HEK293 (cell line): ENCODE results near the gene CSNK1G1.

Experiments
- CTCF ChIA-PET: fragments of 350-600 bp; formaldehyde crosslinking; extraction: SDS; loops from one replicate; lab custom pipeline; 2021; ENCODE audit warnings: antibody characterized with exemption; lab: Yijun Ruan, JAX
- POLR2A ChIA-PET: fragments of 300-600 bp; formaldehyde crosslinking; extraction: SDS; loops from one replicate; lab custom pipeline; 2020; ENCODE audit warnings: antibody characterized with exemption, inconsistent platforms; lab: Yijun Ruan, JAX
- H3K27ac ChIP-seq: fragments of 200-500 bp; sonication (Bioruptor generic); 2 replicates; pipeline ENCODE4 v1.5.1; 2014; ENCODE audit warnings: low read depth, low read length, control low read depth, inconsistent platforms; ENCODE audit errors: extremely low read depth
- H3K36me3 ChIP-seq, 2 experiments: fragments of 200-500 bp in 1 of 2; sonication (Bioruptor generic) in 1 of 2; 1 replicate in 1 of 2; 2 replicates in 1 of 2; pipeline ENCODE4 v1.5.1; 2014 to 2017; ENCODE audit warnings: inconsistent platforms in 2 of 2, low read length in 2 of 2; ENCODE audit not compliant: control insufficient read depth in 2 of 2, insufficient read depth in 1 of 2
- H3K4me1 ChIP-seq: fragments of 200-500 bp; sonication (Bioruptor generic); 2 replicates; pipeline ENCODE4 v1.5.1; 2014; ENCODE audit warnings: mild to moderate bottlenecking, low read length, inconsistent platforms; ENCODE audit not compliant: control insufficient read depth, insufficient read depth
- H3K4me3 ChIP-seq: 2 replicates; pipeline ENCODE4 v1.5.1; 2011; ENCODE audit warnings: low read depth, mild to moderate bottlenecking, control low read depth, low read length, moderate library complexity
- H3K9me3 ChIP-seq: fragments of 200-500 bp; sonication (Bioruptor generic); 2 replicates; pipeline ENCODE4 v1.5.1; 2014; ENCODE audit warnings: low read depth, low read length, inconsistent platforms; ENCODE audit not compliant: control insufficient read depth, insufficient read depth
- BCL11B ChIP-seq: fragments of 450-650 bp; formaldehyde crosslinking; IDR thresholded peaks from 2 replicates; pipeline ENCODE4 v1.5.1; 2016; ENCODE audit warnings: low read depth, missing biosample characterization, missing genetic modification characterization
- GLI4 ChIP-seq: fragments of 450-650 bp; formaldehyde crosslinking; IDR thresholded peaks from 2 replicates; pipeline ENCODE4 v1.5.1; 2016; ENCODE audit warnings: missing biosample characterization, missing genetic modification characterization
- KLF17 ChIP-seq: fragments of 450-650 bp; formaldehyde crosslinking; IDR thresholded peaks from 2 replicates; pipeline ENCODE4 v1.5.1; 2016; ENCODE audit warnings: missing biosample characterization, missing genetic modification characterization
- MZF1 ChIP-seq: fragments of 450-650 bp; formaldehyde crosslinking; IDR thresholded peaks from 2 replicates; pipeline ENCODE4 v1.5.1; 2017; ENCODE audit warnings: missing biosample characterization, missing genetic modification characterization, borderline replicate concordance
- REPIN1 ChIP-seq: fragments of 450-650 bp; formaldehyde crosslinking; IDR thresholded peaks from 2 replicates; pipeline ENCODE4 v1.5.1; 2017; ENCODE audit warnings: missing biosample characterization, missing genetic modification characterization, low read depth
- ZBTB20 ChIP-seq: fragments of 450-650 bp; formaldehyde crosslinking; IDR thresholded peaks from 2 replicates; pipeline ENCODE4 v1.5.1; 2016; ENCODE audit warnings: missing biosample characterization, missing genetic modification characterization
- ZNF112 ChIP-seq: fragments of 450-650 bp; formaldehyde crosslinking; IDR thresholded peaks from 2 replicates; pipeline ENCODE4 v1.5.0; 2017; ENCODE audit warnings: missing biosample characterization, missing genetic modification characterization
- ZNF146 ChIP-seq: fragments of 450-650 bp; formaldehyde crosslinking; IDR thresholded peaks from 2 replicates; pipeline ENCODE4 v1.5.1; 2016; ENCODE audit warnings: missing biosample characterization, missing genetic modification characterization
- ZNF155 ChIP-seq: fragments of 450-650 bp; formaldehyde crosslinking; IDR thresholded peaks from 2 replicates; pipeline ENCODE4 v1.5.1; 2016; ENCODE audit warnings: missing biosample characterization, missing genetic modification characterization
- ZNF223 ChIP-seq: fragments of 450-650 bp; formaldehyde crosslinking; IDR thresholded peaks from 2 replicates; pipeline ENCODE4 v1.5.1; 2016; ENCODE audit warnings: missing biosample characterization, missing genetic modification characterization
- ZNF362 ChIP-seq: fragments of 450-650 bp; formaldehyde crosslinking; IDR thresholded peaks from 2 replicates; pipeline ENCODE4 v1.5.1; 2016; ENCODE audit warnings: missing biosample characterization, missing genetic modification characterization
- ZNF423 ChIP-seq: fragments of 450-650 bp; formaldehyde crosslinking; IDR thresholded peaks from 2 replicates; pipeline ENCODE4 v1.5.1; 2016; ENCODE audit warnings: missing biosample characterization, missing genetic modification characterization
- ZNF510 ChIP-seq: fragments of 450-650 bp; formaldehyde crosslinking; IDR thresholded peaks from 2 replicates; pipeline ENCODE4 v1.5.1; 2018; ENCODE audit warnings: mild to moderate bottlenecking, missing genetic modification characterization, missing biosample characterization; ENCODE audit not compliant: insufficient replicate concordance
- ZNF513 ChIP-seq: fragments of 450-650 bp; IDR thresholded peaks from 2 replicates; pipeline ENCODE4 v1.5.1; 2018; ENCODE audit warnings: missing biosample characterization, missing genetic modification characterization
- ZNF521 ChIP-seq: fragments of 450-650 bp; formaldehyde crosslinking; IDR thresholded peaks from 2 replicates; pipeline ENCODE4 v1.5.1; 2017; ENCODE audit warnings: missing biosample characterization, mild to moderate bottlenecking, missing genetic modification characterization
- ZNF548 ChIP-seq: fragments of 450-650 bp; formaldehyde crosslinking; IDR thresholded peaks from 2 replicates; pipeline ENCODE4 v1.5.1; 2016; ENCODE audit warnings: missing biosample characterization, missing genetic modification characterization
- ZNF571 ChIP-seq: fragments of 450-650 bp; formaldehyde crosslinking; IDR thresholded peaks from 2 replicates; pipeline ENCODE4 v1.5.0; 2017; ENCODE audit warnings: missing biosample characterization, missing genetic modification characterization
- ZNF654 ChIP-seq: fragments of 450-650 bp; formaldehyde crosslinking; IDR thresholded peaks from 2 replicates; pipeline ENCODE4 v1.5.1; 2016; ENCODE audit warnings: low read depth, missing biosample characterization, missing genetic modification characterization
- ZNF830 ChIP-seq: fragments of 450-650 bp; IDR thresholded peaks from 2 replicates; pipeline ENCODE4 v1.5.0; 2018; ENCODE audit warnings: missing biosample characterization, missing genetic modification characterization, low read depth, mild to moderate bottlenecking, moderate library complexity
- ZSCAN16 ChIP-seq: fragments of 450-650 bp; formaldehyde crosslinking; IDR thresholded peaks from 2 replicates; pipeline ENCODE4 v1.5.1; 2016; ENCODE audit warnings: missing biosample characterization, missing genetic modification characterization

The CSNK1G1 gene

GRCh38 chr15:64343841-64344240 is 12.1 kb downstream of the CSNK1G1 start (continued):
- TF ChIP-seq KLF17 (tag by site-specific recombination) = no peak
- TF ChIP-seq ZNF521 (tag by site-specific recombination) = no peak

- no peak overlapping the region for H3K27ac ChIP-seq
- TF ChIP-seq ZSCAN16 = no peak
- TF ChIP-seq ZNF571 (tag by site-specific recombination) = no peak
- TF ChIP-seq MZF1 (tag by site-specific recombination) = no peak
- TF ChIP-seq ZNF513 (tag by site-specific recombination) = no peak
- no peak for TF ChIP-seq ZNF830 (tag by site-specific recombination)
- TF ChIP-seq REPIN1 (tag by site-specific recombination) = no peak
- TF ChIP-seq, all 188 proteins: peak for 0
- H3K4me1 ChIP-seq = peaks cover 12% of the 10 kb centered on the region
- no peak overlapping the region for H3K4me3 ChIP-seq
- ChIA-PET CTCF (no interaction called here), POLR2A (no interaction called here)
- no peaks in the 10 kb centered on the region for H3K9me3 ChIP-seq
- H3K36me3 ChIP-seq = peaks cover 0 to 7% of the 10 kb centered on the region in 2 experiments; a peak in 2 of 3 replicates
Observed at GRCh38 chr15:64343222-64343621, 12.8 kb downstream of the CSNK1G1 start.

GRCh38 chr15:64341961-64342360 is 14.0 kb downstream of the CSNK1G1 start:
- Histone ChIP-seq H3K36me3 (peaks cover 0 to 7% of the 10 kb centered on the region in 2 experiments; a peak in 2 of 3 replicates), H3K4me1 (peaks cover 12% of the 10 kb centered on the region), H3K9me3 (no peaks in the 10 kb centered on the region), H3K4me3 (no peak overlapping the region)
- no peak for TF ChIP-seq GLI4 (tag by site-specific recombination)
- TF ChIP-seq ZNF112 = no peak
- no peak for TF ChIP-seq BCL11B
- TF ChIP-seq ZNF423 (tag by site-specific recombination) = no peak
- TF ChIP-seq ZBTB20 (tag by site-specific recombination) = no peak
- TF ChIP-seq REPIN1 (tag by site-specific recombination) = no peak
- TF ChIP-seq ZNF223 = no peak
- no peak for TF ChIP-seq ZNF146
- no peak for TF ChIP-seq MZF1 (tag by site-specific recombination)
- no peak for TF ChIP-seq ZNF362 (tag by site-specific recombination)
- no peak for TF ChIP-seq ZNF654 (tag by site-specific recombination)
- no peak for TF ChIP-seq ZNF510
- no peak for TF ChIP-seq ZNF548 (tag by site-specific recombination)
- TF ChIP-seq ZNF155 = no peak
- TF ChIP-seq, all 188 proteins: peak for 0
- ChIA-PET POLR2A (no interaction called here), CTCF (no interaction called here)
- H3K27ac ChIP-seq = no peak overlapping the region
